K562 (cell line): ENCODE measurements around the gene MIEF1. TPM values are rescaled to one million over a fixed set of nuclear protein-coding genes. Genes with fewer than 3 reads are reported as not detected.

Experiments
- BCOR ChIP-seq: fragments of 450-650 bp; IDR thresholded peaks from 2 replicates; pipeline ENCODE4 v1.6.1; 2016
- CC2D1A ChIP-seq: fragments of 450-650 bp; IDR thresholded peaks from 2 replicates; pipeline ENCODE4 v1.6.1; 2017; ENCODE audit warnings: mild to moderate bottlenecking
- CCNT2 ChIP-seq: IDR thresholded peaks from 2 replicates; pipeline ENCODE4 v1.6.1; 2011; ENCODE audit warnings: borderline replicate concordance, low read depth, mild to moderate bottlenecking, moderate library complexity, mixed read lengths, low read length; ENCODE audit not compliant: insufficient read length; ENCODE audit errors: extremely low read depth
- CTBP1 ChIP-seq: fragments of 450-650 bp; IDR thresholded peaks from 2 replicates; pipeline ENCODE4 v1.6.1; 2016; ENCODE audit warnings: borderline replicate concordance
- CTCF ChIP-seq, 3 experiments: IDR thresholded peaks in 2 of 3; conservative IDR thresholded peaks in 1 of 3; 2 replicates each; pipeline ENCODE4 v1.5.1; 2011 to 2012; ENCODE audit warnings: low read length in 3 of 3, mild to moderate bottlenecking in 3 of 3, control low read depth in 2 of 3, improper control_type of control experiment in 1 of 3, inconsistent platforms in 1 of 3, low read depth in 1 of 3, mixed read lengths in 1 of 3, moderate library complexity in 1 of 3; ENCODE audit not compliant: insufficient read depth in 2 of 3
- EGR1 ChIP-seq: fragments of 450-650 bp; conservative IDR thresholded peaks from 2 replicates; pipeline ENCODE4 v1.6.1; 2017; ENCODE audit warnings: mild to moderate bottlenecking
- GATAD2A ChIP-seq: fragments of 450-650 bp; IDR thresholded peaks from 2 replicates; pipeline ENCODE4 v1.6.1; 2017
- HDAC1 ChIP-seq, 2 experiments: fragments of 450-650 bp; IDR thresholded peaks; 2 replicates each; pipeline ENCODE4 v1.6.1; 2016 to 2017; ENCODE audit warnings: inconsistent platforms in 1 of 2, mild to moderate bottlenecking in 1 of 2, moderate library complexity in 1 of 2
- HDAC3 ChIP-seq: fragments of 450-650 bp; IDR thresholded peaks from 2 replicates; pipeline ENCODE4 v1.6.1; 2018; ENCODE audit warnings: borderline replicate concordance, mild to moderate bottlenecking, moderate library complexity; ENCODE audit not compliant: partially characterized antibody
- MAX ChIP-seq: sonication (generic); formaldehyde crosslinking; IDR thresholded peaks from 2 replicates; pipeline ENCODE4 v1.9.0; 2022; ENCODE audit warnings: mild to moderate bottlenecking, missing genetic modification reagents
- MTA3 ChIP-seq: fragments of 450-650 bp; formaldehyde crosslinking; IDR thresholded peaks from 2 replicates; pipeline ENCODE4 v1.6.1; 2017; ENCODE audit warnings: mild to moderate bottlenecking, borderline replicate concordance
- RBM25 ChIP-seq: fragments of 200-400 bp; formaldehyde crosslinking; IDR thresholded peaks from 2 replicates; pipeline ENCODE4 v1.6.1; 2018; ENCODE audit warnings: low read length, low read depth, moderate library complexity; ENCODE audit not compliant: severe bottlenecking
- TFAM ChIP-seq: fragments of 250-450 bp; sonication (Bioruptor Pico); conservative IDR thresholded peaks from 2 replicates; pipeline ENCODE4 v1.5.0; 2021; ENCODE audit warnings: mild to moderate bottlenecking, moderate library complexity
- ZFX ChIP-seq: sonication (generic); formaldehyde crosslinking; IDR thresholded peaks from 2 replicates; pipeline ENCODE4 v1.8.0; 2022; ENCODE audit warnings: mild to moderate bottlenecking, missing genetic modification reagents, moderate library complexity
- ZNF318 ChIP-seq, 2 experiments: fragments of 450-650 bp; IDR thresholded peaks; 2 replicates each; pipeline ENCODE4 v1.6.1; 2016; ENCODE audit warnings: mild to moderate bottlenecking in 2 of 2, borderline replicate concordance in 1 of 2, low read depth in 1 of 2, moderate library complexity in 1 of 2
- polyA plus RNA-seq, 8 experiments: library from polyadenylated mRNA; depleted of rRNA in 4 of 8; stranded (reverse) in 5 of 8; unstranded in 3 of 8; fragments of >200 nt; fragmentation: Nextera tagmentation in 2 of 8; fragmentation: Illumina TruSeq in 1 of 8; extraction: Ambion mirVana in 2 of 8; extraction: Trizol in 1 of 8; gene quantifications; 2 replicates each; pipeline versions ENCODE4 v1.2.1 to v1.2.3, GENCODE V29; 2011 to 2014; ENCODE audit warnings: inconsistent platforms in 1 of 8, missing spikeins in 1 of 8
- total RNA-seq, 7 experiments: library from RNA; depleted of rRNA in 6 of 7; stranded (reverse); fragments of >200 nt in 6 of 7; fragmentation: Illumina TruSeq in 2 of 7; extraction: Trizol in 2 of 7; gene quantifications; 2 replicates each; pipeline versions ENCODE4 v1.2.1 to v1.2.3, GENCODE V29; 2011 to 2021; ENCODE audit warnings: low replicate concordance in 1 of 7

The MIEF1 gene
- total and polyA plus RNA-seq, 9 of the 15 experiments (the other 6 are each of a cell fraction or from before 2014, with no cell fraction given), result 10.9 to 51.8 (median 25.5) TPM

GRCh38 chr22:39534591-39535356, 32.7 kb downstream of the MIEF1 start (continued):
- TF ChIP-seq CTBP1 (peak; percentile 67), HDAC1 (IDR thresholded peaks at IDR 0.05) (0 out of 4 replicates have a peak, but pooled peaks of 1 of the 2 experiments have one; percentile 23), TFAM (no peak), GATAD2A (peak; percentile 62; the same call in 1 of the 2 replicates), BCOR (peak; percentile 42; the same call in 1 of the 2 replicates), ZFX (CRISPR knock-in tag) (peak; percentile 47), EGR1 (0 out of 2 replicates have a peak, but pooled peaks have one; percentile 5), MAX (peak; percentile 20; the same call in 1 of the 2 replicates), HDAC3 (no peak), CCNT2 (peak; percentile 41), ZNF318 (IDR thresholded peaks at IDR 0.05; ENCODE audit: borderline replicate concordance in 1 of 2, low read depth in 1 of 2) (no peak), MTA3 (no peak), CC2D1A (peak; percentile 36; the same call in 1 of the 2 replicates), RBM25 (peak; percentile 89), CTCF (IDR thresholded peaks at IDR 0.05 in 2 of 3, conservative IDR thresholded peaks at IDR 0.05 in 1 of 3; ENCODE audit: insufficient read depth in 2 of 3, low read depth in 1 of 3, low read length in 3 of 3) (peak; percentile 77 to 84 (median 79))
